NCI-H1436 (cell line): Measurements from ENCODE around the gene TSPAN15.

ENCODE experiments used
- DNase-seq: peaks from one replicate; lab custom pipeline; 2025; lab: John Stamatoyannopoulos, UW

The TSPAN15 gene

GRCh38 chr10:69553328-69553727 is 102.1 kb downstream of the TSPAN15 start:
- DNase-seq, result no peak

DNA sequence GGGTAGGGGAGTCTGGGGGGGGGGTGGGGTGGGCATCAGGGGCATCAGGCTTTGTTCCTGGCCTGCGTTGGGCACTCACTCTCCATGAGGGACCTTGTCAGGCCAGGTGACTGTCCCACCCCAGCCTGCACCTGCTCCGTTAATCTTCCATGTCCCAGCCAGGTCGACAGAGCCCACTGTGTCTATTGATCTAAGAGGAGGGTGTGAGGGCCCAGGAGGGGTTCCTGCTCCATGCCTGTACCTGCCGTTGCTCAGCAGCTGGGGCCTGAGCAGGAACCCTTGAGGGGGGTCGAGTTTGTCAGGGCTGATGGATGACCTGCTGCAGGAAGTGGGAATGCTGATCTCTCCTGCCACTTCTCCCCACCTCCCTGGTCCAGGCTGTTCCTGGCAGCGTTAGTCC is 103.3 kb downstream of the TSPAN15 start:
- DNase-seq, result no peak
